ENCODE measurements around the gene PI16.

Gene PI16

GRCh38 chr6:36954262-36954931 is at the start of gene PI16:
Gene PI16, plus strand, starts transcription at chr6:36954738. Its CDS starts 23 bp downstream, at chr6:36954761.
- DNase-seq = no peak

- DNase-seq = no peak
Observed at GRCh38 chr6:36904851-36905393, 49.6 kb upstream of the PI16 start.

- DNase-seq = no peak
Observed at GRCh38 chr6:36906539-36907325, 47.8 kb upstream of the PI16 start.

DNA sequence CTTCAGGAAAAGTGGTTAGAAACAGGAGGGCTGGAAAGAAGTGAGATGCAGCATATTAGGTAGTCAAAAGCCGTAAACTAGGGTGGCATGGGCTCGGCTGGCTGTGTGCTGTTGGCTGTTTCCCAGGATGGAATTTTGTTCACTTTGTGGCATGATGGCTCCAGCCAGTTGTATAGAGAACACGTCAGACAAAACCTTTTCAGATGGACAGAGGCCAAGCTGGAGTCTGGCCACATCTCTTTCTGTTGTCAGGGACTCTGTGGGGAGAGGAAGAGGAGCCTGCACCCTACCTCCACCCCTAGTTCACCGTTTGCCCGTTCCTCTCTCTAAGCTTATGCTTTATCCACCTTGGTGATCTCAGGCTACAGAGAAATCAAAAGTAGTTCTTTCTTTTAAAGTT is 46.8 kb upstream of the PI16 start:
- no peak for DNase-seq

- no peak for DNase-seq
Observed at GRCh38 chr6:36908747-36909146, 45.8 kb upstream of the PI16 start.

GRCh38 chr6:36912030-36912454 is 42.5 kb upstream of the PI16 start:
- DNase-seq = no peak

- DNase-seq = no peak
Observed at GRCh38 chr6:36912586-36912985, 42.0 kb upstream of the PI16 start.

DNA sequence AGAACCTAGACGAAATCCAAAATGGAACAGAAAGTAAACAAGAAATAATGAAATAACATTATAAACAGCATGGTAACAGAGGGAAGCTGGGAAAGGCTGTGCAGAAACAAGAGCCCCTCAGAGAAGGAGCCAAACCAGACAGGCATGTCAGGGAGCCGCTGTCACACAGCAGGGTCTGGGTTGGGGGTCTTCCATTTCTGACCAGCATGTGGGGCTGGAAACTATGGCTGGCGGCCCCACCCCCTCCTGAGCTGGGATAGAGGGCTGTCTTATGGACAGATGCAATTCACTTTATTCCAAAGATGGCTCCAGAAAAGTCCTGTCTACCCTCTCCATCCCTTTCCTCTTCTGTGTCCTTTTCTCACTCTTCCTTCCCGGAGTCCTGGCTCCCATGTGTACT is 41.5 kb upstream of the PI16 start:
- no peak for DNase-seq

DNA sequence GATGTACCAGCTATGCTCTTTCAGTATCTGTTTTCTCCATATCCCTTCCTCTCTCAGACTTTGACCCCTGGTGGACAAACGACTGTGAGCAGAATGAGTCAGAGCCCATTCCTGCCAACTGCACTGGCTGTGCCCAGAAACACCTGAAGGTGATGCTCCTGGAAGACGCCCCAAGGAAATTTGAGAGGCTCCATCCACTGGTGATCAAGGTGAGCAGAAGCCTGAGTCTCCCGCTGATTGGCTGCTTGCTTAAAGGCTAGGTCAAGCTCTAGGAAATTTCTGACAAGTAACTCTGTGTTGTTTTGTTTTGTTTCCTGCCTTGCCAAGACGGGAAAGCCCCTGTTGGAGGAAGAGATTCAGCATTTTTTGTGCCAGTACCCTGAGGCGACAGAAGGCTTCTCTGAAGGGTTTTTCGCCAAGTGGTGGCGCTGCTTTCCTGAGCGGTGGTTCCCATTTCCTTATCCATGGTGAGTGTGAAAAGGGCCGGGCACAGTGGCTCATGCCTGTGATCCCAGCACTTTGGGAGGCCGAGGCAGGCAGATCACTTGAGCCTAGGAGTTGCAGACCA is 40.2 kb upstream of the PI16 start:
- DNase-seq = no peak

DNA sequence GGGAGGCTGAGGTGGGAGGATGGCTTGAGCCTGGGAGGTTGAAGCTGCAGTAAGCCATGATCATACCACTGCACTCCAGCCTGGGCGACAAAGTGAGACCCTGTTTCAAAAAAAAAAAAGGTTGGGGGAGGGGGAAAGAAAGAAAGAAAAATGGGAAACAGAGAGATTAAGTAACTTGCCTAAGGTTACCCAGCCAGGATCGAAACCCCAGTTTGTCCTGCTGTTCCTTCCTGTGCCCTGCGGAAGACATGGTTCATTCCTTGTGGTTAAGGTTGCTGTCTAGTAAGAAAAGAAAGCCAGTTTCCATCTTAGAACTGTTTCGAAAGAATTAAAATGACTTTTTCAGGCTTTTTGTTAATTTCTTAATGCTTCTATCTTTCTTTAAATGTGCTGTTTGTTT is 38.9 kb upstream of the PI16 start:
- no peak for DNase-seq

DNA sequence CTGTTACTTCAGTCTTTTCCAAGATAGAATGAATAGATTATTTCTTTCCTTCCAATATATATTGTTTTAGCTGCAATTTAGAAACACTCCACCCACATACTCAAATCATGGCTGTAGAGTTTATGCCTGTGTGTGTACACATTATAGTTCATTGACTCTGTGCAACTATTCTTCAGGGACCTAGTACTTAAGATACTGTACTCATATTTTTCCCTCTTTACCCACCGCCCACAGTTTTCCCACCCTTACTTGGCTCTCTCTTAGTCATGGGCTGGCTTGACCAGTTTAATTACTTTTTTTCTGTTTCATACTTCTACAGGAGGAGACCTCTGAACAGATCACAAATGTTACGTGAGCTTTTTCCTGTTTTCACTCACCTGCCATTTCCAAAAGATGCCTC is 38.4 kb upstream of the PI16 start:
- no peak for DNase-seq

- DNase-seq = peak; percentile 74
Observed at GRCh38 chr6:36917541-36918193, 36.9 kb upstream of the PI16 start.

GRCh38 chr6:36920049-36920448 is 34.5 kb upstream of the PI16 start:
- DNase-seq = no peak

GRCh38 chr6:36920546-36920945 is 34.0 kb upstream of the PI16 start:
- no peak for DNase-seq

DNA sequence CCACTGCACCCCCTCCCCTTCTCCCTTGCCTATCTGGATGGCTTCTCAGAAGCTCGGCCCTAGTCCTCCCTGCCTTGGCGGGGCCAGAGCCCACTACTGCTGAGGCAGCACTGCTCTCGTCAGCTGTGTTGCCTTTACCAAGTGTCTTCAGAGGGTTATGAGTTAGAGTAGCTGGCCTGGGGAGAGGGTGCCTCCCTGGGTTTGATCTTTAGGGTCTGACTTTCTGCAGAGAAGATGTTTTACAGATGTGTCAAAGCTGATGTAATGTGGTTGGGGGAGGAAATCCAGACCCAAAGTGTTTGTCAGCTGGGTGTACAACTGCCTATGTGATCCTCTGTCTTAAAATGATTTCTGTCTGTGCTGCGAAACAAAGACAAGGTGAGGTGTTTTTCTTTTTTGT is 30.4 kb upstream of the PI16 start:
- no peak for DNase-seq

- DNase-seq = no peak
Observed at GRCh38 chr6:36924778-36925374, 29.7 kb upstream of the PI16 start.

DNA sequence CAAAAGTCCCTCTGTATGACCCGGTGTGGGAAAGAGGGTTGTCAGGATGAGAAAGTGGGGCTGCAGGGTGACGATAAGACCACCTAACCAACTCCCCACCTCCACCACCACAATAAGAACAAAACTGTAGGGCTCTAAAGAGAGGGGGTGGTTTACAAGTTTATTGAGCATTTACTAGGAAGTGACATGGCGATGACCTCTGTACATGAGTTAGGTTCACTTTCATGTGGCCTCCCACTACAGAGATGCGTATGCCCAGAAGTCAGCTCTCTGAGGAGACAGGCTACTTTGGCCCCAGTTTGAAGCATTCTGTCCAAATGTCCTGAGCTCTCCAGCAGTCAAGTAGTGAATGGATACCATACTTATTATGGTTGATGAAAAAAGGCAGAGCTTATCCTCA is 28.7 kb upstream of the PI16 start:
- DNase-seq = no peak

DNA sequence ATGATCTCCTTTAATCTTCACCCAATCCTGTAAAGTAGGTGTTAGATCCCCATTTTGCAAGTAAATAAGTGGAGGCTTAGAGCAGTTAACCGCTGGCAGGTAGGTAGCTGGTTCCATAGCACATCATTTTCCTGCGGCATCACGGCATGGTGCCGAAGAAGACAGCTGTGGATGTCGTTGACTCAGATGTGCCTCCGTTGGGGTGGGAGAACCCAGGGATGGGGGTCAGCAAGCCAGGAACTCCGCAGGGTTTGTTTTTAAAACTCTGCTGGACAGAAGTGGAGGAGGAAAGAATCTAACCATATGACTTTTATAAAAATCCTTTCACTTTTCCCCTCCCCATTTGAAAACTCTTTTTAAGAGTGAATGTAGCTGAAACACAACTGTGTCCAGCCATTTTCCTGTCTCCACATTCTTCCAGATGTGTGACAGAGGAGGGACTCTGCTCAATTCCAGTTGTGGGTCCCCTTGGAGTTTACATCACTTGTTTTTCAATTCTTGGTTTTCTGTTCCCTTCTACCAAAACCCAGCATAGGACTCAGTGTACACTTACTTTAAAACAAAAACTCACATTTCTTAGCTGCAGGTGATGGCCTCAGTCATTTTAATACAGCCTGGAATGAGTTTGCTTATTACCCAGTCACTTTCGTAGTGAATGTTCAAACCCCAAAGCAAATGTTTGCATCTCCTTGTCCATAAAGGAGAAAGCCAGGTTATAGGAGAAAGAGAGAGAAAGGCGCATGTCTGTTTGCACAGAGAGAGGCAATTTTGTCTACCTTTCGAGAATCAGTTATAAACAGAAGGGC is 27.6 kb upstream of the PI16 start:
- DNase-seq = peak; percentile 50

DNA sequence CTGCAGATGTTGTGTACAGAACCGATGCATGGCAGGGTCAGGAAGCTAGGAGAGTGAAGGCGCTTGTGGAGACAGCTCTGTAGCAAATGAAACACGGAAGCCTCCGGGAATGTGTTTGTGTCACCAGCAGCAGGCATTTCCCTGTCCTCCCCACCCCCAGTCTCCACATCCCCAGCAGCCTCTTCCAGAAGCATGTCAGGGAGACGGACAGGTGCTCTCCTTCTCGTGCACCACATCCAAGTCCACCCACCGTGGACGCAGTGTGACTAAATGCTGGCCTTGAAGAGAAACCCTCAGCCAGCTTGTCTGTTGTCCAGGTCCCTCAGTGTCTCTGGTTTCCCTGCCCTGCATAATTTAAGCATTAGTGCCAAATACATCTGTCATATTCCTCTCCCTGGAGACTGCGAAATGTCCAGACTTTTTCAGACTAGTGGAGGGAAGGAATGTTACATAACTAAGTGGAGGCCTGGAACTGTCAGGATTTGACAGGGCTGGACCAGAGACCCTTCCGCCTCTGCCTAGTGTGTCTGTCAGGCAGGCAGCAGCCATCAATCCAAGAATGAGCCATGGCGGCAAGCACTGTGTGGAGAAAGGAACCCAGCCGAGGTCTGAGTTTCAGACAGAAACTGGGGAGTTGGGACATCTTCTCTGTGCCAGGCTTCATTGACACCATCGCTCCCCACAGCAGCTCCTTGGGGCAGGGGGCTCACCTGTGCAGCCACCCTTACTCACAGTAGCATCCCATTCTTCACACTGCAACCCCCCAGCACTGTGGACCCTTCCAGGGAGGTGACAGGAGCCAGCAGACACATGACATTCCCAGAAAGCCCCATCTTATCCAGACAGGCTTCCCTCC is 26.6 kb upstream of the PI16 start:
- peak; percentile 45 for DNase-seq

GRCh38 chr6:36928547-36928918 is 26.0 kb upstream of the PI16 start:
- peak; percentile 71 for DNase-seq

DNA sequence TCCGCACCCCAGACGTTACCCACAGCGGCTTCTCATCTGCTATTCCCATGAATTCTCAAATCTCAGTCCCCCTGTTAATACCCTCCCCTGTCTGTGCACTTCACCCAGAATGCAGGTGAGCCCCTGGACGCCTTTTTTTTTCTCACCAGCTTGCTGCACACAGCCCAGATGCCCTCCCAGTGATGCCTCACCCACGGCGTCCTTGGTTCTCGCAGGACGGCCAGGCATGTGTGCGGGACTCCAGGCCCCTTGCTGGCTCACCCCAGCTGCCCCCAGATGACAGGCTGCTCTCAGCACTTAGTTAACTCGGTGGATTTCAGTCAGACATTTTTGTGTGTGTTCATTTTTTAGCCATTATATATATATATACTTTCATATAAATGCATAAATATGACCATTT is 25.4 kb upstream of the PI16 start:
- no peak for DNase-seq
